Measurements from ENCODE around the gene MET. TPM values are rescaled to one million over a fixed set of nuclear protein-coding genes. Genes with fewer than 3 reads are reported as not detected.

MET gene
- total RNA-seq, 1 donor from 2014 or later: 161 TPM

- H3K27me3 ChIP-seq (ENCODE audit: control insufficient read depth, insufficient read depth, low read length): no peaks in the 10 kb centered on the region
- TF ChIP-seq CTCF (IDR thresholded peaks at IDR 0.05; ENCODE audit: insufficient read depth, low read length, poor library complexity, severe bottlenecking): no peak
- DNase-seq (ENCODE audit: low read depth): no peak
- H3K4me3 ChIP-seq (ENCODE audit: low read depth, low read length): no peak overlapping the region
- H3K36me3 ChIP-seq (ENCODE audit: control insufficient read depth, insufficient read depth, low read length): peaks cover 6% of the 10 kb centered on the region
These were observed 66.4 kb downstream of the MET start for GRCh38 chr7:116738378-116738777.

- no peak for DNase-seq (ENCODE audit: low read depth)
- Histone ChIP-seq H3K27me3 (ENCODE audit: control insufficient read depth, insufficient read depth, low read length) (no peaks in the 10 kb centered on the region), H3K36me3 (ENCODE audit: control insufficient read depth, insufficient read depth, low read length) (peaks cover 6% of the 10 kb centered on the region), H3K4me3 (ENCODE audit: low read depth, low read length) (no peak overlapping the region)
- no peak for TF ChIP-seq CTCF (IDR thresholded peaks at IDR 0.05; ENCODE audit: insufficient read depth, low read length, poor library complexity, severe bottlenecking)
These were observed 67.3 kb downstream of the MET start for GRCh38 chr7:116739307-116739706.

GRCh38 chr7:116740231-116740630, 68.2 kb downstream of the MET start:
- Histone ChIP-seq H3K27me3 (ENCODE audit: control insufficient read depth, insufficient read depth, low read length) (no peaks in the 10 kb centered on the region), H3K4me3 (ENCODE audit: low read depth, low read length) (no peak overlapping the region), H3K36me3 (ENCODE audit: control insufficient read depth, insufficient read depth, low read length) (peaks cover 5% of the 10 kb centered on the region)
- DNase-seq (ENCODE audit: low read depth): no peak
- no peak for TF ChIP-seq CTCF (IDR thresholded peaks at IDR 0.05; ENCODE audit: insufficient read depth, low read length, poor library complexity, severe bottlenecking)

DNA sequence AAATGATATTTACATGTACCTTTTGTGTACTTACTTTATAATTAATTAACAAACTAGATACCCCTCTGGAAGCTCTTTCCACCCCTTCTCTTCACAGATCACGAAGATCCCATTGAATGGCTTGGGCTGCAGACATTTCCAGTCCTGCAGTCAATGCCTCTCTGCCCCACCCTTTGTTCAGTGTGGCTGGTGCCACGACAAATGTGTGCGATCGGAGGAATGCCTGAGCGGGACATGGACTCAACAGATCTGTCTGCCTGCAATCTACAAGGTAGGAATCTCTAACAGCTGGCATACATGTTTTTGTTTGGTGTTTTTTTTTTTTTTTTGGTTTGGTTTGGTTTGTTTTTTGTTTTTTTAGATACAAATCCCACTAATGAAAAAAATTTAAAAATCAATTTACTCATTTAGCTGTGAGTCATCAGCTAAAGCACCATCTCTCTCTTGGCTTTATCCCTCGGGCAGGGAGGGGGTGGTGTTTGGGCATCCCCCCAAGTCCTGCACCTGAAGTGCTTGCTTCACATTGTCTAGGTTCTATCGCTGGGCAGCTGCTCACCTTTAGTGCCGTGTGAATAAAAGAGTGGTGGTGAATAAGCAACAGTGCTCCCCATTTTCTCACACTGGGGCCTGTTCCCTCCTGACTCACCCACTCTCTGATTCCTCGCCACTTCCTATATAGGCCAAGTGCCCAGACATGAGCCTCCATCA, 68.9 kb downstream of the MET start:
- DNase-seq (ENCODE audit: low read depth): no peak

DNA sequence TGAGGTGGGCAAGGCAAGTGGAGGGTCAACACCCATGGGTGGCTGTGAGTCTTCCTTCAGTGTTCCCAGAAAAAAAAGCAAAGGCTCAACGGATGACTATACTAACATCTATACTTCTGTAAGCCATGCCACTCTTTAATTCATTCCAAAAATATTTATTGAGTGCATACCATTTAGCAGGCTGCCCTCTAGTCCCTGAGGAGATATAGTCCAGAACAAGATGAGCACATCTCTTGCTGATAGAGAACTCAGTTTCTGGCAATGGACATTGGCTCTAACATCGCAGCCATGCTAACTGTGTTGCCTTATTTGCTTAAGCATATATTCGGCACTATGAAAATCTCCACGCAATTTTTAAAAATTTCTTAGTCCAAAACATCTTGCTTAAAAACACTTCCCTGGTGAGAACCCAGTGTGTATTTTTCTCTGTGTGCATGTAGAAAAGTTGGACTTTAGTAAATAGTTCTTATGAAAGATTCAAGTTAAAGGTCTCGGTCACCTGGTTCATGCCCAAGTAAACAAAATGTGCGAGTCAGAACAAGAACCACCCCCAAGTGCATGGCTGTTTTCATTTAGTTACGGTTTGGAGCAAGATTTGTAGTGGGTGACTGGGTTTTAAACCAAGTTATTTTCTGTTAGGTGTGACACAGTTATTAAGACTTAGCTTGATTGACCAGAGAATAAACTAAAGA, 69.8 kb downstream of the MET start:
- H3K36me3 ChIP-seq (ENCODE audit: control insufficient read depth, insufficient read depth, low read length): peaks cover 5% of the 10 kb centered on the region
- no peaks in the 10 kb centered on the region for H3K27me3 ChIP-seq (ENCODE audit: control insufficient read depth, insufficient read depth, low read length)
- no peak overlapping the region for H3K4me3 ChIP-seq (ENCODE audit: low read depth, low read length)
- no peak for TF ChIP-seq CTCF (IDR thresholded peaks at IDR 0.05; ENCODE audit: insufficient read depth, low read length, poor library complexity, severe bottlenecking)
- DNase-seq (ENCODE audit: low read depth): no peak

More for the DNA sequence above, 68.9 kb downstream of the MET start:
- TF ChIP-seq CTCF (IDR thresholded peaks at IDR 0.05; ENCODE audit: insufficient read depth, low read length, poor library complexity, severe bottlenecking): no peak
- Histone ChIP-seq H3K27me3 (ENCODE audit: control insufficient read depth, insufficient read depth, low read length) (no peaks in the 10 kb centered on the region), H3K36me3 (ENCODE audit: control insufficient read depth, insufficient read depth, low read length) (peaks cover 5% of the 10 kb centered on the region), H3K4me3 (ENCODE audit: low read depth, low read length) (no peak overlapping the region)
